ENCODE data around the gene SH3D19. TPM values are rescaled to one million over a fixed set of nuclear protein-coding genes. Genes with fewer than 3 reads are reported as not detected.

The SH3D19 gene
- total RNA-seq, 4 donors from 2014 or later: 117 to 200 (median 168) TPM

DNA sequence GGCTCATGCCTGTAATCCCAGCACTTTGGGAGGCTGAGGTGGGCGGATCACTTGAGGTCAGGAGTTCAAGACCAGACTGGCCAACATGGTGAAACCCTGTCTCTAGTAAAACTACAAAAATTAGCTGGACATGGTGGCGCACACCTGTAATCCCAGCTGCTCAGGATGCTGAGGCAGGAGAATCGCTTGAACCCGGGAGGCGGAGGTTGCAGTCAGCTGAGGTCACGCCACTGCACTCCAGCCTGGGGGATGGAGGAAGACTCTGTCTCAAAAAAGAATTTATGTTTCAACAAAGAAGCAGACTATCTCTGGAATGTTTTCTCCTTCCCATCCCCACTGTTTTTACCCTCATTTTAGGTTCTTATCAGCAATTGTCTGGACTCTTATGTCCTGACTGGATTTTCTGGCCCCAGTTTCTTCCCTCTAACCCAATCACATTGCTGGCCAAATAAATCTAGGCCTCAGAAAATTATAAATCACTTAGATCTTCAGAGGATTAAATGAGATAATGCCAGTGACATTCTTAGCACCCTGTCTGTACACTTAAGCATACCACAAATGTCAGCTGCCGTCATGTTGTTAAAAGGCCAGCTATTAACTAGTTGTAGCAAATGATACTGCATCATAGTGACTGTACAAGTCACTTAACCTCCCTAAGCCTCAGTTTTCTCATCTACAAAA, 93.3 kb downstream of the SH3D19 start:
- no peak overlapping the region for H3K4me3 ChIP-seq
- peaks cover 0 to 39% (median 5%) of the 10 kb centered on the region in 3 donors for H3K4me1 ChIP-seq
- no peak for ATAC-seq
- no peaks in the 10 kb centered on the region for H3K36me3 ChIP-seq
- 73 to 85% methylated on average over 3 to 6 of the region's 7 CpGs for WGBS, 2 donors (ENCODE audit: low coverage in 1 of 2)
- H3K27me3 ChIP-seq: no peaks in the 10 kb centered on the region
- H3K27ac ChIP-seq: peak overlapping the region in 1 of 4 donors; percentile 10
- no peak for TF ChIP-seq POLR2A (IDR thresholded peaks at IDR 0.05)
- no peak for TF ChIP-seq EP300 (IDR thresholded peaks at IDR 0.05)
- TF ChIP-seq POLR2AphosphoS5 (IDR thresholded peaks at IDR 0.05): no peak
- no peak for TF ChIP-seq CTCF (IDR thresholded peaks at IDR 0.05)
- H3K9me3 ChIP-seq: no peaks in the 10 kb centered on the region

DNA sequence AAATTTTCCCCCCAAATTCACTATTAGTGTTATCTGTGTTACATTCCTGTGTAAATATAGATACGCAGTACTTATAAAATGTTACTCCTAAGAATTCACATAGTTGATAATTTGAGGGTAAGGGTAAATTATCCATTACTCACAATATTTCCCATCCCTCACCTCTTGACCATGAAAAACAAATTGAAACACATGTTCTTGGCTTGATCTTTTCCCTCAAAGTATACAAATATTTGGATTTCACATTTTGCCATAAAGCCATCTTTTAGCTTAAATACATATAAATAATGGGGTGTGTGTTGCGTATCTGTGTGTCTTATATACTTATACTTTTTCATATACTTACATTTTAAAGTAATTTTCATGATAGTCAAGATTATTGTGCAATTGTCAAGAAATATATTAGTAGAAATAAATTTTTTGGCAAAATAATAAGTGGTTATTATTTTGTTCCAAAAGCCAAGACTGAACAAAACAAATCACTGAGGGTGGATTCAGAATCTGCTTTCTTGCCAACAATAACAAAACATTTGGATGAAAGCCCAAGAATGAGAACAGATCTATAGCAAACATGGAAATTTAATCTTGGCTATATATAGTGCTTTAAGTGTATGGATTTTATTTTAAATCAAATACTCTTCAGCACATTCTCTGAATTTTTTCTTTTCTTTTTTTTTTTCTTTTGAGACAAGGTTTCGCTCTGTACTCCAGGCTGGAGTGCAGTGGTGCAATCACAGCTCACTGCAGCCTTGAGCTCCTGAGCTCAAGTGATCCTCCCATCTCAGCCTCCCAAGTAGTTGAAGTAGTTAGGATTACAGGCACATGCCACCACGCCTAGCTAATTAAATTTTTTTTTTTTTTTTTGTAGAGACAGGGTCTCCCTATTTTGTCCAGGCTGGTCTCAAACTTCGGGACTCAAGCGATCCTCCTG, 97.0 kb downstream of the SH3D19 start:
- peak overlapping the region; percentile 65 to 79 (median 72) for H3K27ac ChIP-seq
- 63 to 87% methylated on average over 6 of the region's 6 CpGs for WGBS, 2 donors (ENCODE audit: low coverage in 1 of 2)
- TF ChIP-seq POLR2AphosphoS5 (IDR thresholded peaks at IDR 0.05): no peak
- TF ChIP-seq EP300 (IDR thresholded peaks at IDR 0.05): no peak
- TF ChIP-seq POLR2A (IDR thresholded peaks at IDR 0.05): no peak
- no peak for TF ChIP-seq CTCF (IDR thresholded peaks at IDR 0.05)
- H3K9me3 ChIP-seq: no peaks in the 10 kb centered on the region
- H3K27me3 ChIP-seq: no peaks in the 10 kb centered on the region
- H3K4me3 ChIP-seq: peak overlapping the region; percentile 45 to 47
- ATAC-seq: no peak
- peaks cover 7 to 60% (median 7%) of the 10 kb centered on the region in 3 donors for H3K4me1 ChIP-seq
- no peaks in the 10 kb centered on the region for H3K36me3 ChIP-seq

GRCh38 chr4:151227731-151228130, 97.7 kb downstream of the SH3D19 start:
- Histone ChIP-seq H3K36me3 (no peaks in the 10 kb centered on the region), H3K27ac (peak overlapping the region; percentile 65 to 79 (median 72)), H3K4me3 (peak overlapping the region; percentile 45 to 47), H3K9me3 (no peaks in the 10 kb centered on the region), H3K4me1 (peaks cover 7 to 58% (median 7%) of the 10 kb centered on the region in 3 donors), H3K27me3 (no peaks in the 10 kb centered on the region)
- ATAC-seq: peak; percentile 88
- TF ChIP-seq POLR2A (IDR thresholded peaks at IDR 0.05) (no peak), CTCF (IDR thresholded peaks at IDR 0.05) (peak in 2 of 4 experiments; percentile 5 to 26), POLR2AphosphoS5 (IDR thresholded peaks at IDR 0.05) (no peak), EP300 (IDR thresholded peaks at IDR 0.05) (no peak)
- 7% methylated on average over 2 to 3 of the region's 3 CpGs for WGBS, 2 donors (ENCODE audit: low coverage in 1 of 2)

DNA sequence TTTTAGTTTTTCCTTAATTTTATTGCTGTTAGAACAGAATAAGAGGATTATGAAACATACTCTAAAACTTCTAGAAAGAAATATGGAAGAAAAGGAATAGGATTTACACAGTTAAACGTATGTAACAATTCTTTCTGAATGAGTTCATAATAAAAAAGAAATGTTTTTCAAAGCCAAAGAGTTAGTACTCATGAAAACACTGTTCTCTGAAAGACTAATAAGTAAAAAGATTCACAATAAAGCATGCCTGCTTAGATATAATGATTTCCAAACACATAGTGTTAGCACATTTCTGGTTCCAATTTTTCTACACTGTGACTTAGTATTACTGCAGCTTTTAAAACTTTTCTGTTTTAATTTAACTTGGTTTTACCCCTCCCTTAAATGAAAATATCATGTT, 98.2 kb downstream of the SH3D19 start:
- ATAC-seq: no peak
- Histone ChIP-seq H3K4me3 (peak overlapping the region; percentile 45 to 47), H3K36me3 (no peaks in the 10 kb centered on the region), H3K27ac (peak overlapping the region; percentile 65 to 79 (median 72)), H3K27me3 (no peaks in the 10 kb centered on the region), H3K4me1 (peaks cover 7 to 53% (median 7%) of the 10 kb centered on the region in 3 donors), H3K9me3 (no peaks in the 10 kb centered on the region)
- WGBS, 2 donors (ENCODE audit: low coverage in 1 of 2): 24% methylated on average over 1 of the region's 1 CpG; no CpG with 5 or more reads in 1 of the 2 donors
- TF ChIP-seq POLR2AphosphoS5 (IDR thresholded peaks at IDR 0.05) (no peak), EP300 (IDR thresholded peaks at IDR 0.05) (no peak), POLR2A (IDR thresholded peaks at IDR 0.05) (no peak), CTCF (IDR thresholded peaks at IDR 0.05) (no peak)

All from gastroesophageal sphincter (tissue), 4 donors.